ENCODE measurements around the gene DMRT1.

DNA sequence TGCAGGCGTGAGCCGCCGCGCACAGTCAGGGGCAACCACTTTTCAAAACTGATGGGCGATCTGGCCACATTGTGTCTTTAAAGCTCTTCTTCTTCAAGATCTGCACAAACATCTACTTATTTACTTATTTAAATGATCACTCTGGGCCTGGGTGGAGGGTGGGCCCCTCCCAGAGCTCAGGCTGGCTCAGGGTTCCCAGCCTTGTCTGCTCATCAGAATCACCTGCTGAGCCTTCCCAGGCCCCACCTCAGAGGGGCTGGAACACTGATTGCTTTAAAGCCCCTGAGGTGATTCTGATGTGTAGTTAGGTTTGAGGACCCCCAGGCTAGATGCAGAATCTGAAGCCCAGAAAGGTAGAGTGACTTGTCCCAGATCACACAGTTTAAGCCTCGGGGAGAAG is 45.6 kb upstream of the DMRT1 start:
- TF ChIP-seq, protein P1, sequence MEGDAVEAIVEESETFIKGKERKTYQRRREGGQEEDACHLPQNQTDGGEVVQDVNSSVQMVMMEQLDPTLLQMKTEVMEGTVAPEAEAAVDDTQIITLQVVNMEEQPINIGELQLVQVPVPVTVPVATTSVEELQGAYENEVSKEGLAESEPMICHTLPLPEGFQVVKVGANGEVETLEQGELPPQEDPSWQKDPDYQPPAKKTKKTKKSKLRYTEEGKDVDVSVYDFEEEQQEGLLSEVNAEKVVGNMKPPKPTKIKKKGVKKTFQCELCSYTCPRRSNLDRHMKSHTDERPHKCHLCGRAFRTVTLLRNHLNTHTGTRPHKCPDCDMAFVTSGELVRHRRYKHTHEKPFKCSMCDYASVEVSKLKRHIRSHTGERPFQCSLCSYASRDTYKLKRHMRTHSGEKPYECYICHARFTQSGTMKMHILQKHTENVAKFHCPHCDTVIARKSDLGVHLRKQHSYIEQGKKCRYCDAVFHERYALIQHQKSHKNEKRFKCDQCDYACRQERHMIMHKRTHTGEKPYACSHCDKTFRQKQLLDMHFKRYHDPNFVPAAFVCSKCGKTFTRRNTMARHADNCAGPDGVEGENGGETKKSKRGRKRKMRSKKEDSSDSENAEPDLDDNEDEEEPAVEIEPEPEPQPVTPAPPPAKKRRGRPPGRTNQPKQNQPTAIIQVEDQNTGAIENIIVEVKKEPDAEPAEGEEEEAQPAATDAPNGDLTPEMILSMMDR (IDR thresholded peaks at IDR 0.05), result no peak
- TF ChIP-seq POLR2A (IDR thresholded peaks at IDR 0.05), result no peak

Data from tibial nerve (tissue), 3 donors.